ENCODE data around the gene GRHPR. TPM values are rescaled to one million over a fixed set of nuclear protein-coding genes. Genes with fewer than 3 reads are reported as not detected.

Gene GRHPR
- total and polyA plus RNA-seq, 10 of the 15 experiments (the other 5 are each of a cell fraction or from before 2014, with no cell fraction given): 52.4 to 194 (median 126) TPM

DNA sequence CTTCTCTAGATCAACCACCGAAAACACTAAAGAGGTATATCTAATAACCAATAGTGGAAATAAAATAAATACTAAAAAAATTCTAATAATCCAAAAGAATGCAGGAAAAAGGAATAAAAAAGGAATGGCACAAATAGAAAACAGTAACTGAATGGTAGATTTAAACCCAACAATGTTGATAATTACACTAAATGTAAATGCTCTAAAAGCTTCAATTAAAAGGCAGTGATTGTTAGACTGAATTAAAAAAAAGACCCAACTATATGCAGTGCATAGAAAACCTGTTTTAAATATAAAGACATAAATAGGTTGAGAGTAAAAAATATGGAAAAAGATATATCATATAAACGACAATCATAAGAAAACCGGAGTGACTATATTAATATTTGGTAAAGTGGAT lies 51.9 kb downstream of the GRHPR start (continued):
- TF ChIP-seq, protein P1, sequence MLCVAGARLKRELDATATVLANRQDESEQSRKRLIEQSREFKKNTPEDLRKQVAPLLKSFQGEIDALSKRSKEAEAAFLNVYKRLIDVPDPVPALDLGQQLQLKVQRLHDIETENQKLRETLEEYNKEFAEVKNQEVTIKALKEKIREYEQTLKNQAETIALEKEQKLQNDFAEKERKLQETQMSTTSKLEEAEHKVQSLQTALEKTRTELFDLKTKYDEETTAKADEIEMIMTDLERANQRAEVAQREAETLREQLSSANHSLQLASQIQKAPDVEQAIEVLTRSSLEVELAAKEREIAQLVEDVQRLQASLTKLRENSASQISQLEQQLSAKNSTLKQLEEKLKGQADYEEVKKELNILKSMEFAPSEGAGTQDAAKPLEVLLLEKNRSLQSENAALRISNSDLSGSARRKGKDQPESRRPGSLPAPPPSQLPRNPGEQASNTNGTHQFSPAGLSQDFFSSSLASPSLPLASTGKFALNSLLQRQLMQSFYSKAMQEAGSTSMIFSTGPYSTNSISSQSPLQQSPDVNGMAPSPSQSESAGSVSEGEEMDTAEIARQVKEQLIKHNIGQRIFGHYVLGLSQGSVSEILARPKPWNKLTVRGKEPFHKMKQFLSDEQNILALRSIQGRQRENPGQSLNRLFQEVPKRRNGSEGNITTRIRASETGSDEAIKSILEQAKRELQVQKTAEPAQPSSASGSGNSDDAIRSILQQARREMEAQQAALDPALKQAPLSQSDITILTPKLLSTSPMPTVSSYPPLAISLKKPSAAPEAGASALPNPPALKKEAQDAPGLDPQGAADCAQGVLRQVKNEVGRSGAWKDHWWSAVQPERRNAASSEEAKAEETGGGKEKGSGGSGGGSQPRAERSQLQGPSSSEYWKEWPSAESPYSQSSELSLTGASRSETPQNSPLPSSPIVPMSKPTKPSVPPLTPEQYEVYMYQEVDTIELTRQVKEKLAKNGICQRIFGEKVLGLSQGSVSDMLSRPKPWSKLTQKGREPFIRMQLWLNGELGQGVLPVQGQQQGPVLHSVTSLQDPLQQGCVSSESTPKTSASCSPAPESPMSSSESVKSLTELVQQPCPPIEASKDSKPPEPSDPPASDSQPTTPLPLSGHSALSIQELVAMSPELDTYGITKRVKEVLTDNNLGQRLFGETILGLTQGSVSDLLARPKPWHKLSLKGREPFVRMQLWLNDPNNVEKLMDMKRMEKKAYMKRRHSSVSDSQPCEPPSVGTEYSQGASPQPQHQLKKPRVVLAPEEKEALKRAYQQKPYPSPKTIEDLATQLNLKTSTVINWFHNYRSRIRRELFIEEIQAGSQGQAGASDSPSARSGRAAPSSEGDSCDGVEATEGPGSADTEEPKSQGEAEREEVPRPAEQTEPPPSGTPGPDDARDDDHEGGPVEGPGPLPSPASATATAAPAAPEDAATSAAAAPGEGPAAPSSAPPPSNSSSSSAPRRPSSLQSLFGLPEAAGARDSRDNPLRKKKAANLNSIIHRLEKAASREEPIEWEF (IDR thresholded peaks at IDR 0.05; ENCODE audit: insufficient replicate concordance, low read depth, low read length): no peak
- TF ChIP-seq, protein P2, sequence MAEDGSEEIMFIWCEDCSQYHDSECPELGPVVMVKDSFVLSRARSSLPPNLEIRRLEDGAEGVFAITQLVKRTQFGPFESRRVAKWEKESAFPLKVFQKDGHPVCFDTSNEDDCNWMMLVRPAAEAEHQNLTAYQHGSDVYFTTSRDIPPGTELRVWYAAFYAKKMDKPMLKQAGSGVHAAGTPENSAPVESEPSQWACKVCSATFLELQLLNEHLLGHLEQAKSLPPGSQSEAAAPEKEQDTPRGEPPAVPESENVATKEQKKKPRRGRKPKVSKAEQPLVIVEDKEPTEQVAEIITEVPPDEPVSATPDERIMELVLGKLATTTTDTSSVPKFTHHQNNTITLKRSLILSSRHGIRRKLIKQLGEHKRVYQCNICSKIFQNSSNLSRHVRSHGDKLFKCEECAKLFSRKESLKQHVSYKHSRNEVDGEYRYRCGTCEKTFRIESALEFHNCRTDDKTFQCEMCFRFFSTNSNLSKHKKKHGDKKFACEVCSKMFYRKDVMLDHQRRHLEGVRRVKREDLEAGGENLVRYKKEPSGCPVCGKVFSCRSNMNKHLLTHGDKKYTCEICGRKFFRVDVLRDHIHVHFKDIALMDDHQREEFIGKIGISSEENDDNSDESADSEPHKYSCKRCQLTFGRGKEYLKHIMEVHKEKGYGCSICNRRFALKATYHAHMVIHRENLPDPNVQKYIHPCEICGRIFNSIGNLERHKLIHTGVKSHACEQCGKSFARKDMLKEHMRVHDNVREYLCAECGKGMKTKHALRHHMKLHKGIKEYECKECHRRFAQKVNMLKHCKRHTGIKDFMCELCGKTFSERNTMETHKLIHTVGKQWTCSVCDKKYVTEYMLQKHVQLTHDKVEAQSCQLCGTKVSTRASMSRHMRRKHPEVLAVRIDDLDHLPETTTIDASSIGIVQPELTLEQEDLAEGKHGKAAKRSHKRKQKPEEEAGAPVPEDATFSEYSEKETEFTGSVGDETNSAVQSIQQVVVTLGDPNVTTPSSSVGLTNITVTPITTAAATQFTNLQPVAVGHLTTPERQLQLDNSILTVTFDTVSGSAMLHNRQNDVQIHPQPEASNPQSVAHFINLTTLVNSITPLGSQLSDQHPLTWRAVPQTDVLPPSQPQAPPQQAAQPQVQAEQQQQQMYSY (CRISPR knock-in tag; IDR thresholded peaks at IDR 0.05): no peak
- TF ChIP-seq MTA3 (IDR thresholded peaks at IDR 0.05; ENCODE audit: borderline replicate concordance, low read length) (no peak), JUND (IDR thresholded peaks at IDR 0.05; ENCODE audit: low read depth, low read length) (no peak), EZH2 (IDR thresholded peaks at IDR 0.05; ENCODE audit: borderline replicate concordance, control insufficient read depth, low read depth, low read length) (no peak)

Measured in GM12878 (cell line).